ENCODE results near the gene RSPH1. TPM values are rescaled to one million over a fixed set of nuclear protein-coding genes. Genes with fewer than 3 reads are reported as not detected.

RSPH1 gene
- total and polyA plus RNA-seq, 2 of the 4 experiments (the other 2 are of a cell fraction): not detected

DNA sequence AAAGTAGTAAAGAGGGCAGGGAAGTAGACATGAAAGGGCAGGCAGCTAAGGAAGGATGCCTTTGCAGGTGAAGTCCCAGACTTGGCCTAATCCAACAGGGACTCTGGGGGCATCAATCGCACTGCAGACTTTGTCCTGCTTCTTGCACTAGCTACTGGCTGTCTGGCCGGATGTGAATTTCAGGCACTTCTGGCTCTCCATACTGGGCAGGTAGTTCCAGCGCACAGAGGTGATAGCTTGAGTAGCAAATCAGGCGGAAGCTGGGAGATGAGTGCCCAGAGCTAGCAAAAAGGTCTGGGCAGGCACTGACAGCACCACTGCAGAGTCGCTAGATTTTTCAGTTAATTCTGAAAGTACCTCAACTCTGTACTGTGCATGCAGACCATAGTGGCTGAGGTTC lies 997 bp downstream of the RSPH1 start:
- Histone ChIP-seq H2BK20ac (ENCODE audit: low read depth, low read length) (no peak overlapping the region), H4K8ac (ENCODE audit: low read depth in 2 of 2, low read length in 2 of 2) (no peak overlapping the region), H4K20me1 (ENCODE audit: insufficient read depth, low read length) (no peaks in the 10 kb centered on the region), H4K5ac (ENCODE audit: low read depth, low read length) (no peak overlapping the region), H3K27me3 (ENCODE audit: control insufficient read depth, insufficient read depth, low read length) (peaks cover 8% of the 10 kb centered on the region; the same call in 1 of the 2 replicates), H4K91ac (ENCODE audit: insufficient read depth, low read depth, low read length) (no peak overlapping the region), H2BK120ac (ENCODE audit: low read depth, low read length) (no peak overlapping the region), H3K56ac (ENCODE audit: extremely low read depth, insufficient read depth, low read length) (no peak overlapping the region), H3K9me1 (ENCODE audit: insufficient read depth, low read length) (0 out of 2 replicates have a peak, but pooled peaks cover 4% of the 10 kb centered on the region), H2AFZ (replicated peaks; ENCODE audit: low read length, poor library complexity) (no peak overlapping the region), H3K9ac (ENCODE audit: low read depth, low read length) (no peak overlapping the region), H3K27ac (ENCODE audit: insufficient read depth, low read length) (no peak overlapping the region), H2AK9ac (replicated peaks; ENCODE audit: low read depth, low read length, poor library complexity) (no peak overlapping the region), H3K18ac (ENCODE audit: low read depth, low read length) (no peak overlapping the region), H3K36me3 (ENCODE audit: control insufficient read depth, insufficient read depth, low read length) (no peaks in the 10 kb centered on the region), H3K4me2 (ENCODE audit: low read depth, low read length) (no peak overlapping the region), H2BK15ac (ENCODE audit: low read depth, low read length) (no peak overlapping the region), H3K14ac (replicated peaks; ENCODE audit: low read depth, low read length) (no peak overlapping the region), H3K4me1 (ENCODE audit: control insufficient read depth, insufficient read depth, low read length) (no peaks in the 10 kb centered on the region), H3K4ac (ENCODE audit: low read depth, low read length) (no peak overlapping the region), H3K79me1 (ENCODE audit: low read depth in 1 of 2, low read length in 2 of 2) (no peaks in the 10 kb centered on the region), H3K4me3 (ENCODE audit: insufficient read depth, low read depth, low read length) (no peak overlapping the region), H2BK5ac (ENCODE audit: low read depth, low read length, poor library complexity, severe bottlenecking) (no peak overlapping the region), H3K23ac (ENCODE audit: low read depth, low read length) (no peak overlapping the region), H3K9me3 (ENCODE audit: control insufficient read depth, insufficient read depth, low read length) (no peaks in the 10 kb centered on the region), H2AK5ac (ENCODE audit: low read depth, low read length) (no peak overlapping the region)
- in situ Hi-C loops (cut with MboI; ENCODE audit: low sequenced_read_pairs) (no loop called here), dilution Hi-C loops (cut with HindIII; ENCODE audit: low sequenced_read_pairs, unreplicated experiment) (no loop called here), intact Hi-C loops (cut with micrococcal nuclease) (no loop called here)
- CTCF ChIA-PET: no interaction called here
- no peak for ATAC-seq (ENCODE audit: low read depth)
- no peak for TF ChIP-seq RAD21 (IDR thresholded peaks at IDR 0.05; ENCODE audit: low read length)
- TF ChIP-seq CEBPB (IDR thresholded peaks at IDR 0.05; ENCODE audit: low read depth, low read length): no peak
- TF ChIP-seq BHLHE40 (IDR thresholded peaks at IDR 0.05; ENCODE audit: low read depth, low read length): no peak
- TF ChIP-seq, protein P1, sequence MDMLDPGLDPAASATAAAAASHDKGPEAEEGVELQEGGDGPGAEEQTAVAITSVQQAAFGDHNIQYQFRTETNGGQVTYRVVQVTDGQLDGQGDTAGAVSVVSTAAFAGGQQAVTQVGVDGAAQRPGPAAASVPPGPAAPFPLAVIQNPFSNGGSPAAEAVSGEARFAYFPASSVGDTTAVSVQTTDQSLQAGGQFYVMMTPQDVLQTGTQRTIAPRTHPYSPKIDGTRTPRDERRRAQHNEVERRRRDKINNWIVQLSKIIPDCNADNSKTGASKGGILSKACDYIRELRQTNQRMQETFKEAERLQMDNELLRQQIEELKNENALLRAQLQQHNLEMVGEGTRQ (IDR thresholded peaks at IDR 0.05; ENCODE audit: low read depth, low read length): no peak
- no peak for TF ChIP-seq RCOR1 (IDR thresholded peaks at IDR 0.05; ENCODE audit: insufficient replicate concordance, low read length)
- TF ChIP-seq, protein P2, sequence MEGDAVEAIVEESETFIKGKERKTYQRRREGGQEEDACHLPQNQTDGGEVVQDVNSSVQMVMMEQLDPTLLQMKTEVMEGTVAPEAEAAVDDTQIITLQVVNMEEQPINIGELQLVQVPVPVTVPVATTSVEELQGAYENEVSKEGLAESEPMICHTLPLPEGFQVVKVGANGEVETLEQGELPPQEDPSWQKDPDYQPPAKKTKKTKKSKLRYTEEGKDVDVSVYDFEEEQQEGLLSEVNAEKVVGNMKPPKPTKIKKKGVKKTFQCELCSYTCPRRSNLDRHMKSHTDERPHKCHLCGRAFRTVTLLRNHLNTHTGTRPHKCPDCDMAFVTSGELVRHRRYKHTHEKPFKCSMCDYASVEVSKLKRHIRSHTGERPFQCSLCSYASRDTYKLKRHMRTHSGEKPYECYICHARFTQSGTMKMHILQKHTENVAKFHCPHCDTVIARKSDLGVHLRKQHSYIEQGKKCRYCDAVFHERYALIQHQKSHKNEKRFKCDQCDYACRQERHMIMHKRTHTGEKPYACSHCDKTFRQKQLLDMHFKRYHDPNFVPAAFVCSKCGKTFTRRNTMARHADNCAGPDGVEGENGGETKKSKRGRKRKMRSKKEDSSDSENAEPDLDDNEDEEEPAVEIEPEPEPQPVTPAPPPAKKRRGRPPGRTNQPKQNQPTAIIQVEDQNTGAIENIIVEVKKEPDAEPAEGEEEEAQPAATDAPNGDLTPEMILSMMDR (conservative IDR thresholded peaks at IDR 0.05; ENCODE audit: low read depth, low read length): no peak
- no peak for TF ChIP-seq POLR2A (IDR thresholded peaks at IDR 0.05; ENCODE audit: low read depth, low read length)
- TF ChIP-seq, protein P3, sequence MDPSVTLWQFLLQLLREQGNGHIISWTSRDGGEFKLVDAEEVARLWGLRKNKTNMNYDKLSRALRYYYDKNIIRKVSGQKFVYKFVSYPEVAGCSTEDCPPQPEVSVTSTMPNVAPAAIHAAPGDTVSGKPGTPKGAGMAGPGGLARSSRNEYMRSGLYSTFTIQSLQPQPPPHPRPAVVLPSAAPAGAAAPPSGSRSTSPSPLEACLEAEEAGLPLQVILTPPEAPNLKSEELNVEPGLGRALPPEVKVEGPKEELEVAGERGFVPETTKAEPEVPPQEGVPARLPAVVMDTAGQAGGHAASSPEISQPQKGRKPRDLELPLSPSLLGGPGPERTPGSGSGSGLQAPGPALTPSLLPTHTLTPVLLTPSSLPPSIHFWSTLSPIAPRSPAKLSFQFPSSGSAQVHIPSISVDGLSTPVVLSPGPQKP (IDR thresholded peaks at IDR 0.05; ENCODE audit: borderline replicate concordance, low read depth, low read length): no peak
- no peak for TF ChIP-seq RFX5 (IDR thresholded peaks at IDR 0.05; ENCODE audit: low read depth, low read length)
- TF ChIP-seq FOS (IDR thresholded peaks at IDR 0.05; ENCODE audit: low read depth, low read length): no peak
- TF ChIP-seq SMC3 (IDR thresholded peaks at IDR 0.05; ENCODE audit: low read depth, low read length): no peak
- POLR2A ChIA-PET (ENCODE audit: unreplicated experiment): no interaction called here
- no peak for DNase-seq
- BruUV-seq (replicated peaks): no TSS peak
- 90% methylated on average over 3 of the region's 5 CpGs; no CpG with 5 or more reads in 1 of the 2 experiments for WGBS, 2 experiments (ENCODE audit: extremely low coverage in 2 of 2, insufficient read length in 1 of 2)

Measured in IMR-90 (cell line).